RWPE2 (cell line): Measurements from ENCODE around the gene MYADML2.
A peak's percentile ranks its signal among the peaks of the same experiment; 100 is the strongest.

Source experiments
- ATAC-seq: fragments of 200-7000 bp; cut with Tn5 transposase; 3 replicates; pipeline ENCODE4 v1.9.1; 2021; ENCODE audit warnings: low read depth
- DNase-seq: peaks from one replicate; pipeline ENCODE4 v3.0.0-alpha.2; 2020; ENCODE audit warnings: low spot score
- H3K27ac ChIP-seq: fragments of 450-650 bp; 2 replicates; pipeline ENCODE4 v1.5.1; 2017; ENCODE audit warnings: mild to moderate bottlenecking; ENCODE audit not compliant: poor library complexity, severe bottlenecking
- H3K27me3 ChIP-seq: fragments of 250-450 bp; sonication (Bioruptor Pico); 2 replicates; pipeline ENCODE4 v1.5.1; 2021; ENCODE audit warnings: mild to moderate bottlenecking, moderate library complexity; ENCODE audit not compliant: insufficient read depth, poor library complexity, severe bottlenecking
- H3K36me3 ChIP-seq: fragments of 250-450 bp; sonication (Bioruptor Pico); 2 replicates; pipeline ENCODE4 v1.5.1; 2020; ENCODE audit warnings: low read depth, mild to moderate bottlenecking, moderate library complexity
- H3K4me1 ChIP-seq: fragments of 250-450 bp; sonication (Bioruptor Pico); 2 replicates; pipeline ENCODE4 v1.5.1; 2021; ENCODE audit warnings: mild to moderate bottlenecking, moderate library complexity; ENCODE audit not compliant: insufficient read depth, poor library complexity, severe bottlenecking
- H3K4me3 ChIP-seq: fragments of 250-450 bp; sonication (Bioruptor Pico); 2 replicates; pipeline ENCODE4 v1.5.1; 2021; ENCODE audit warnings: mild to moderate bottlenecking, moderate library complexity; ENCODE audit not compliant: severe bottlenecking
- H3K9me3 ChIP-seq: fragments of 250-450 bp; sonication (Bioruptor Pico); 2 replicates; pipeline ENCODE4 v1.5.1; 2021; ENCODE audit warnings: mild to moderate bottlenecking, moderate library complexity; ENCODE audit not compliant: severe bottlenecking
- TF ChIP-seq, protein P1 (sequence below): fragments of 450-650 bp; IDR thresholded peaks from one replicate; pipeline ENCODE4 v1.5.1; 2017; ENCODE audit warnings: mild to moderate bottlenecking, moderate library complexity; ENCODE audit not compliant: poor library complexity, severe bottlenecking

The MYADML2 gene

DNA sequence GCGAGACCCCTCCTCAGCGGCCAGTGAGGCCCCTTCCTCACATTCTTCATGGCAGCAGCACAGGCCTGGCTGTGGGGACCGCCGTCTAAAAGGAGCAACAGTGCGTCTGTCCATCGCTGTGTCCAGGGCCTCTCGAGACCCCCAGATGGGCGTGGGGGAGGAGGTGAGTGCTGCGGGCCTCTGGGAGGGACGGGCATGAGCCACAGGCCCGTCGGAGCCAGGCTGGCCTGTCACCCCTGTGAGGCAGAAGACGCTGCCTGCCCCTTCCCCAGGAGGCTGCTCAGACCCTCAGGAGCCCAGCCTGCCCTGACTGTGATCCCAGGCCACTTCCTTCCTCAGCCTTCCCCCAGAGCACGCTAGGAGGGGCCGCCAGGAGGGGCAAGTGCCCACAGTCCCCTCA, 7.8 kb downstream of the MYADML2 start:
- Histone ChIP-seq H3K27ac (no peak overlapping the region), H3K4me1 (no peaks in the 10 kb centered on the region), H3K27me3 (no peaks in the 10 kb centered on the region), H3K36me3 (peaks cover 15% of the 10 kb centered on the region), H3K4me3 (no peak overlapping the region), H3K9me3 (no peaks in the 10 kb centered on the region)
- no peak for ATAC-seq
- no peak for DNase-seq
- TF ChIP-seq, protein P1, sequence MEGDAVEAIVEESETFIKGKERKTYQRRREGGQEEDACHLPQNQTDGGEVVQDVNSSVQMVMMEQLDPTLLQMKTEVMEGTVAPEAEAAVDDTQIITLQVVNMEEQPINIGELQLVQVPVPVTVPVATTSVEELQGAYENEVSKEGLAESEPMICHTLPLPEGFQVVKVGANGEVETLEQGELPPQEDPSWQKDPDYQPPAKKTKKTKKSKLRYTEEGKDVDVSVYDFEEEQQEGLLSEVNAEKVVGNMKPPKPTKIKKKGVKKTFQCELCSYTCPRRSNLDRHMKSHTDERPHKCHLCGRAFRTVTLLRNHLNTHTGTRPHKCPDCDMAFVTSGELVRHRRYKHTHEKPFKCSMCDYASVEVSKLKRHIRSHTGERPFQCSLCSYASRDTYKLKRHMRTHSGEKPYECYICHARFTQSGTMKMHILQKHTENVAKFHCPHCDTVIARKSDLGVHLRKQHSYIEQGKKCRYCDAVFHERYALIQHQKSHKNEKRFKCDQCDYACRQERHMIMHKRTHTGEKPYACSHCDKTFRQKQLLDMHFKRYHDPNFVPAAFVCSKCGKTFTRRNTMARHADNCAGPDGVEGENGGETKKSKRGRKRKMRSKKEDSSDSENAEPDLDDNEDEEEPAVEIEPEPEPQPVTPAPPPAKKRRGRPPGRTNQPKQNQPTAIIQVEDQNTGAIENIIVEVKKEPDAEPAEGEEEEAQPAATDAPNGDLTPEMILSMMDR: no peak

DNA sequence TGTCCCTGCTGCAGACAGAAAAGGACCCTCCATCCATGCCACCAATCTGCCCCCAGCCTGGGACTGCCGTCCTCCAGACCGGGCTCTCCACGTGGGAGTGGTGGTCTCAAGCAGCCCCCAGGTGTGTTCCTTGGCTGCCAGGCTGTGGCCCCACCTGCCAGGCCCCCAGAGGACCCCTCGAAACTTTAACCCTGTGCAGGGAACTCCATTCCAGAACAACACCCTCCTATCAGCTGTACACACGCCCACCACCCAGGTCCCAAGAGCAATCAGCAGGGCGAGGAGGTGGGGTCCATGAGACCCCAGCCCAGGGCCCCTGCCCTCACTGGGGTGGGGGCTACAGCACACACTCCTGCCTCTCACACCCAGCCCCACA, 11.3 kb downstream of the MYADML2 start:
- Histone ChIP-seq H3K27ac (no peak overlapping the region), H3K4me3 (peak overlapping the region; percentile 54), H3K36me3 (peaks cover 24% of the 10 kb centered on the region), H3K27me3 (no peaks in the 10 kb centered on the region), H3K4me1 (no peaks in the 10 kb centered on the region), H3K9me3 (no peaks in the 10 kb centered on the region)
- ATAC-seq (no peak), DNase-seq (no peak)
- TF ChIP-seq, protein P1: no peak

DNA sequence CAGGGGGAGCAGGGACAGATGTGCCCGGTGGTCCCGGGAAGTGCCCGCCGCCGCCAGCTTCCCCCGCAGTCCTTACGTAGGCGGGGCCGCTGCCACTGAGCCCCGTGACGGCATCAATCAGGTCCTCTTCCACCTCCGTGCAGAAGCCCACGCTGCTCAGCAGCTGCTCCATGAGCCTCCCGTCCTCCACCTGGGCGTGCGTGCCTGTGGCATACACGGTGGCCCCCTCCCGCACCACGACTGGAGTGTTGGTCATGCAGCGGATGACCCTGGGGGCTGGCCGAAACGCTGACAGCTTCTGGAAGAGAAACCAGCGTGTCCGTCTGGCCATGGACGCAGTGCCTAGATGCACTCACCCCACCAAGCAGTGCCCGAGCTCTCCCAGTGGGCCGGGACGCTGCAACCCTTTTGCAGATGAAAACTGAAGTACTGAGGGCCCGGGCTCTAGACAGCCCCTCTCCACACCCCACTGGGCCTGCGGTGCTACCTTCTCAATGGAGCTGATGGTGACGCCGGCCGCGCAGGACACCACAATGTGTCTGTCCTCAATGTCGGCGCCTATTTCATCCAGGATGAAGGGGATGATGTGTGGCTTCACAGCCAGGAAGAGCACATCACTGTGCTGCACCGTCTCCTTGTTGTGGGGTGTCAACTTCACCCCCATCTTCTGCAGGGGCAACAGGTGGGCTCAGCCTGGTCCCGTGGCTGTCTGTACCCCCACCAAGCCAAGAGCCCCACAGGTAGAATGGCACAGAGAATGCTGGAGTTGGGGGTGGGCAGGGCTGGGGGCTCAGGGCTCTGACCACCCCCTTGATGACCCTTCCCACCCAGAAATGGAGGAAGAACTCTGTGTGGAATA, 12.0 kb downstream of the MYADML2 start:
- H3K36me3 ChIP-seq: peaks cover 24% of the 10 kb centered on the region
- no peak overlapping the region for H3K27ac ChIP-seq
- DNase-seq (no peak), ATAC-seq (no peak)
- TF ChIP-seq, protein P1: no peak
- no peaks in the 10 kb centered on the region for H3K27me3 ChIP-seq
- H3K4me3 ChIP-seq: no peak overlapping the region
- no peaks in the 10 kb centered on the region for H3K9me3 ChIP-seq
- no peaks in the 10 kb centered on the region for H3K4me1 ChIP-seq

DNA sequence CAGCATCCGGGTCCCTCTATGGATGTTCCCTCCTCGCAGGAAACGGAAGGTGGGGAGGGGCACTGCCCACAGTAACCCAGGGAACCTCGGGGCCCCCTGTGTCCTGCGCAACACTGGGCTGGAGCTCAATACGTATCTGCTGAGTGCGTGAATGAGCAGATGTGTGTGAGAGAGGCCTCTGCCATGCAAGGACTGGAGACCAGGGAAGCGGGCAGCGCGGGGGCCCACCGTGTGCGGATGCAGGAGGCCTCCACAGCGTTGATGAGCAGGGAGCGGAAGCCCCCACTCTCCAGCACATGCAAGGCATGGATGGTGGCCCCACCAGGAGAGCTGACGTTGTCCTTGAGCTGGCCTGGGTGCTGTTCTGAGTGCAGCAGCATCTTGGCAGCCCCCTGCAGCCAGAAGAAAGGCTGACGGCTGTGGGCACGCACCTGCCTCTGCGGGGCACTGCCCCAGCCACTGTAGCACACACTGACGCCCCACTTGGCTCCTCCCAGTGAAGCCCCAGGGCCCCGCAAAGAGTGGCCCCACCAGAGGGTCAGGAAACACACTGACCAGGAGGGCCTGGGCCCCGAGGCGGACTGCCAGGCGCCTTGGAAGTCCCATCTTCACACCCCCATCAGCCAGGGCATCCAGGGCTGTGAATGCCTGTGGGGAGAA, 12.8 kb downstream of the MYADML2 start:
- DNase-seq (no peak), ATAC-seq (no peak)
- Histone ChIP-seq H3K27ac (no peak overlapping the region), H3K9me3 (no peaks in the 10 kb centered on the region), H3K4me3 (no peak overlapping the region), H3K4me1 (no peaks in the 10 kb centered on the region), H3K36me3 (peaks cover 24% of the 10 kb centered on the region), H3K27me3 (no peaks in the 10 kb centered on the region)
- TF ChIP-seq, protein P1: no peak
